ENCODE measurements around the gene RBM44. TPM values are rescaled to one million over a fixed set of nuclear protein-coding genes. Genes with fewer than 3 reads are reported as not detected.
A peak's percentile ranks its signal among the peaks of the same experiment; 100 is the strongest.

RBM44 gene
- total RNA-seq, 4 donors from 2014 or later: 0.45 to 1.4 (median 0.93) TPM

DNA sequence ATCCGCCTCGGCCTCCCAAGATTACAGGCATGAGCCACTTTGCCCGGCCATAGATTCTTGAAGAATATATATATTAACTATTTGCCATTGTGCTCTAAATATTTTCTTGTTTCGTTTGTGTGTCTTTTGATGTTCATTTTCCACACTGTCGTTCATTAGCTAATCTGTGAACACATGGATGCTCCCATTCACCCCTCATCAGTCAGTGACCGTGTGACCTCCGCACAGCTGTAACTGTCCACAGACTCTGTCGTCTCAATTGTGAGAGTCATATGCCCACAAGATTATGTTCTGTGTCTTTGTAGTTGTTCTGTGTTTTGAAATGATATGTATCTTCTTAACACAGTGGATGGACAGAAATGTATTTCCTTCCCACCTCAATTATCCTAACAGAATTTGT is 90.4 kb downstream of the RBM44 start:
- Histone ChIP-seq H3K4me1 (peaks cover 11 to 86% (median 30%) of the 10 kb centered on the region in 3 donors), H3K4me3 (no peak overlapping the region), H3K9me3 (no peaks in the 10 kb centered on the region), H3K27me3 (no peaks in the 10 kb centered on the region), H3K27ac (peak overlapping the region; percentile 74 to 98 (median 96)), H3K36me3 (no peaks in the 10 kb centered on the region)
- 84 to 89% methylated on average over 8 of the region's 8 CpGs for WGBS, 2 donors (ENCODE audit: low coverage in 1 of 2)
- ATAC-seq: no peak
- TF ChIP-seq EP300 (IDR thresholded peaks at IDR 0.05): no peak
- no peak for TF ChIP-seq POLR2A (IDR thresholded peaks at IDR 0.05)
- TF ChIP-seq POLR2AphosphoS5 (IDR thresholded peaks at IDR 0.05): no peak
- no peak for TF ChIP-seq CTCF (IDR thresholded peaks at IDR 0.05)

DNA sequence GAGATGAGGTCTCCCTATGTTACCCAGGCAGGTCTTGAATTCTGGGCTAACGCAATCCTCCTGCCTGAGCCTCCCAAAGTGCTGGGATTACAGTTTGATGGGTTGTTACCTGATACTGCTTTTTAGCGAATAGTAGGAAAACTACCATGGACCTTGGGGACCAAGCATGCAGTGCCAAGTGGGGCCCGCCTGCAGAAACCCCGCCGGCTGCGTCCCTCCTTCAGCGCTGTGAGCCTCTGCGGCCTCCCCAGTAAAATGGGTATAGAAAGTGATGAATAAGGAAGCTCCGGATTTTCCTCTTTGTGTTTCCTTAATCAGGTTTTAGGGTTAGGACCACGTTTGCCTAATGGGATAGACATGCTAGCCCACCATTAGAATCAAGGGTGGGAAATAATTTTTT is 91.2 kb downstream of the RBM44 start:
- no peak for ATAC-seq
- H3K36me3 ChIP-seq: no peaks in the 10 kb centered on the region
- H3K27me3 ChIP-seq: no peaks in the 10 kb centered on the region
- WGBS, 2 donors (ENCODE audit: low coverage in 1 of 2): 90 to 97% methylated on average over 5 of the region's 10 CpGs
- H3K9me3 ChIP-seq: no peaks in the 10 kb centered on the region
- H3K4me3 ChIP-seq: no peak overlapping the region
- H3K27ac ChIP-seq: peak overlapping the region; percentile 74 to 98 (median 96)
- TF ChIP-seq EP300 (IDR thresholded peaks at IDR 0.05) (no peak), POLR2A (IDR thresholded peaks at IDR 0.05) (no peak), CTCF (IDR thresholded peaks at IDR 0.05) (no peak), POLR2AphosphoS5 (IDR thresholded peaks at IDR 0.05) (no peak)
- peaks cover 11 to 86% (median 30%) of the 10 kb centered on the region in 3 donors for H3K4me1 ChIP-seq

Small RNAs within 50 kb of the gene (small RNA-seq; reads per million reads assigned to genes)
- 0 to 0.25 (median 0) reads per million in 4 donors for gene RF00157

Other genes starting within 250 kb of the RBM44 start
- not detected for gene PRLH, start 232.2 kb upstream of the RBM44 start, total RNA-seq
- 1 to 10 TPM in 3 of 4 donors, under 1 TPM in 1; 0.81 to 6.7 (median 3.2) TPM for gene RAB17, start 208.0 kb upstream of the RBM44 start, total RNA-seq
- gene LRRFIP1, start 171.2 kb upstream of the RBM44 start, total RNA-seq: 100 to 1,000 TPM; 164 to 225 (median 179) TPM
- gene RAMP1, start 60.8 kb downstream of the RBM44 start, total RNA-seq: 100 to 1,000 TPM; 213 to 355 (median 286) TPM
- 10 to 100 TPM; 85.0 to 99.5 (median 96.3) TPM for gene UBE2F, start 168.2 kb downstream of the RBM44 start, total RNA-seq